Stimulated activated naive CD8-positive, alpha-beta T cell treated with anti-CD3 and anti-CD28 coated beads, Interleukin-15, Interleukin-2, amounts not matched to agents 100 U/mL and 50 U/mL, for 24 hours (primary cell): ENCODE data around the gene BACE2.
"Not testable (repeated sequence)": the region's sequence is repeated elsewhere in the genome, so short reads cannot be mapped to it uniquely, and the experiment has no call there.

Experiments
- ATAC-seq: fragments of 150-1000 bp; cut with Tn5 transposase; one replicate; pipeline ENCODE4 v1.10.0; 2021
- DNase-seq: peaks from one replicate; pipeline ENCODE4 v3.0.0; 2021

BACE2 gene

GRCh38 chr21:41277846-41278245 is 109.9 kb downstream of the BACE2 start:
- DNase-seq, result no peak
- ATAC-seq, result no peak

GRCh38 chr21:41280115-41280919 is 112.4 kb downstream of the BACE2 start:
- ATAC-seq (no peak), DNase-seq (no peak)

GRCh38 chr21:41282412-41282811 is 114.5 kb downstream of the BACE2 start:
- no peak for DNase-seq
- no peak for ATAC-seq

GRCh38 chr21:41283211-41283818 is 115.4 kb downstream of the BACE2 start:
- peak; percentile 21 for DNase-seq
- ATAC-seq, result peak; percentile 82

- ATAC-seq, result no peak
- DNase-seq, result no peak
Measured at GRCh38 chr21:41289431-41289830, 121.5 kb downstream of the BACE2 start.

- ATAC-seq (no peak), DNase-seq (no peak)
Measured at GRCh38 chr21:41290106-41290799, 122.3 kb downstream of the BACE2 start.

GRCh38 chr21:41294548-41295231 is 126.7 kb downstream of the BACE2 start:
- DNase-seq (no peak), ATAC-seq (no peak)

- no peak for DNase-seq
Measured at GRCh38 chr21:41295721-41296254, 127.8 kb downstream of the BACE2 start.

GRCh38 chr21:41302976-41303375 is 135.0 kb downstream of the BACE2 start:
- no peak for DNase-seq

More at GRCh38 chr21:41295721-41296254, 127.8 kb downstream of the BACE2 start:
- ATAC-seq, result no peak

GRCh38 chr21:41304068-41304720 is 136.2 kb downstream of the BACE2 start:
- DNase-seq (no peak), ATAC-seq (no peak)

More at GRCh38 chr21:41302976-41303375, 135.0 kb downstream of the BACE2 start:
- no peak for ATAC-seq

GRCh38 chr21:41307219-41307618 is 139.3 kb downstream of the BACE2 start:
- ATAC-seq, result no peak

GRCh38 chr21:41313285-41314164 is 145.6 kb downstream of the BACE2 start:
- DNase-seq, ATAC-seq: not testable (repeated sequence)

More at GRCh38 chr21:41307219-41307618, 139.3 kb downstream of the BACE2 start:
- no peak for DNase-seq

- ATAC-seq (no peak), DNase-seq (no peak)
Measured at GRCh38 chr21:41315726-41316125, 147.8 kb downstream of the BACE2 start.

GRCh38 chr21:41316200-41317062 is 148.5 kb downstream of the BACE2 start, which contains the start of gene FAM3B:
FAM3B (plus strand) TSS chr21:41316801; CDS start chr21:41316880, 79 bp downstream.
- DNase-seq (no peak), ATAC-seq (no peak)

GRCh38 chr21:41317063-41317392 is 149.1 kb downstream of the BACE2 start:
- no peak for ATAC-seq
- no peak for DNase-seq

- DNase-seq, result no peak
- no peak for ATAC-seq
Measured at GRCh38 chr21:41317458-41317857, 149.5 kb downstream of the BACE2 start.

GRCh38 chr21:41318218-41318617 is 150.3 kb downstream of the BACE2 start:
- DNase-seq (no peak), ATAC-seq (no peak)

GRCh38 chr21:41319273-41319672 is 151.3 kb downstream of the BACE2 start:
- DNase-seq, result no peak
- ATAC-seq, result no peak

- peak; percentile 13 for DNase-seq
- ATAC-seq, result peak; percentile 54
Measured at GRCh38 chr21:41321211-41321907, 153.4 kb downstream of the BACE2 start.
